Smooth muscle cell of the brain vasculature (primary cell): ENCODE results near the gene TAS2R46.
"Not testable (repeated sequence)": the region's sequence is repeated elsewhere in the genome, so short reads cannot be mapped to it uniquely, and the experiment has no call there.

ENCODE experiments used
- DNase-seq: peaks from one replicate; pipeline ENCODE4 v3.0.0-alpha.2; 2012; ENCODE audit warnings: low read depth, low spot score

Gene TAS2R46, protein sequence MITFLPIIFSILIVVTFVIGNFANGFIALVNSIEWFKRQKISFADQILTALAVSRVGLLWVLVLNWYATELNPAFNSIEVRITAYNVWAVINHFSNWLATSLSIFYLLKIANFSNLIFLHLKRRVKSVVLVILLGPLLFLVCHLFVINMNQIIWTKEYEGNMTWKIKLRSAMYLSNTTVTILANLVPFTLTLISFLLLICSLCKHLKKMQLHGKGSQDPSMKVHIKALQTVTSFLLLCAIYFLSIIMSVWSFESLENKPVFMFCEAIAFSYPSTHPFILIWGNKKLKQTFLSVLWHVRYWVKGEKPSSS

DNA sequence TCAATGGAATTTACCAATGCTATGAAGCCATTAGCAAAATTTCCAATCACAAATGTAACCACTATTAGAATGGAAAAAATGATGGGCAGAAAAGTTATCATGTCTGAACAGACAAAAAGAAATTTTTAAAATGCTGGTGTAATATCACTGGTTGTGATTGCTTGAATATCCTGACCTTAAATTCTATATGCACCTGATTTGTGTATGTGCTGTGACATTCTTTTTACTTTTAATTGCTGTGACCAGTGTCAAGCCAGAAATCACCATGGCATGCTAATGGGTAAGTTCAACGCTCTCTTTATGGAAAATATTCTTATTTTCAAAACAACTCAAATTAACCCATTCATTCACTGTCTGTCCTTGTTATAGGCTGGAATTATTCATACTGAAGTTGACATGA, at the start of gene TAS2R46:
Gene TAS2R46, minus strand, starts transcription at position 101 of the 400 bp plus-strand sequence. Its CDS starts 0 bp downstream, at position 101.
- DNase-seq, result not testable (repeated sequence)

DNA sequence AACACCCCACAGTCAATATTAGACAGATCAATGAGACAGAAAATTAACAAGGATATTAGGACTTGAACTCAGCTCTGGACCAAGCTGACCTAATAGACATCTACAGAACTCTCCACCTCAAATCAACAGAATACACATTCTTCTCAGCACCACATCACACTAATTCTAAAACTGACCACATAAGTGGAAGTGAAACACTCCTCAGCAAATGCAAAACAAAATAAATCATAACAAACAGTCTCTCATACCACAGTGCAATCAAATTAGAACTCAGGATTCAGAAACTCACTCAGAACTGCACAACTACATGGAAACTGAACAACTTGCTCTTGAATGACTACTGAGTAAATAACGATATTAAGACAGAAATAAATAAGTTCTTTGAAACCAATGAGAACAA, 49.1 kb upstream of the TAS2R46 start:
- not testable (repeated sequence) for DNase-seq

DNA sequence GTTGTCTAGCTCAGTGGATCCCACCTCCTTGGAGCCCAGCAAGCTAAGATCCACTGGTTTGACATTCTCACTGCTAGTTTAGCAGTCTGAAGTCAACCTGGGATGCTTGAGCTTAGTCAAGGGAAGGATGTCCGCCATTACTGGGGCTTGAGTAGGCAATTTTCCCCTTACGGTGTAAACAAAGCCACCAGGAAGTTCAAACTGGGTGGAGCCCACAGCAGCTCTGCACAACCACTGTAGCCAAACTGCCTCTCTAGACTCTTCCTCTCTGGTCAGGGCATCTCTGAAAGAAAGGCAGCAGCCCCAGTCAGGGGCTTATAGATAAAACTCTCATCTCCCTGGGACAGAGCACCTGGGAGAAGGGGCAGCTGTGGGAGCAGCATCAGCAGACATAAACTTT, 46.8 kb upstream of the TAS2R46 start:
- no peak for DNase-seq

DNA sequence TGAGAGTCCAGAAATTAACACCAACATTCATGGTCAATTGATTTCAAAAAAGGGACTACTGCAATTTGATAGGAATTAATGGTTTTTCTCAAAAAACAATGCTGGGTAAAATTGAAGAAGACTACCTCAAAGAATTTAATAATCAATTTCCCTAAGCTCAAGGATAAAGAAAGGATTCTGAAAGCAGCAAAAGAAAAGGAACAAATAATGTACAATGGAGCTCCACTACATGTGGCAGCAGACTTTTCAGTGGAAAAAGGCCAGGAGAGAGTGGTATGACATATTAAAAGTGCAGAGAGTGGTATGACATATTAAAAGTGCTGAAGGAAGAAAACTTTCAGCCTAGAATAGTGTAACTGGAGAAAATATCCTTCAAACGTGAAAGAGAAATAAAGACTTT, 45.6 kb upstream of the TAS2R46 start:
- DNase-seq, result no peak

DNA sequence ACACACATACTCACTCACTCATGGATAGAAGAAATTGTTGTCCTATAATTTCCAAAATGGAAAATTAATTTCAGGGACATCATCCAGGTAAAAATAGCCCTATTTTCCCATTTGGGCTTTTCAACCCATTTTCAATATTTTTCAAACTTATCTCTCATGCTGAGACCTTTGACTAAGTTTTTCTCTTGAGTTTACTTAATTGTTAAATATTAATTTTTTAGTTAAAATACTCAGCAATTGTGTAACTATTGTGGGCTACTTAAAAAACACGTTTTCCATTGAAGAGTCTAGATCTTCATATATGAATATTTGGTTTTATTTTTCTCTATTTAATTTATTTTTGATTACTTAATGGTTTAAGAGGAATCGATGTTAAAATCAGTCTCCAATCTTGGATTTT, 44.2 kb upstream of the TAS2R46 start:
- DNase-seq, result no peak

DNA sequence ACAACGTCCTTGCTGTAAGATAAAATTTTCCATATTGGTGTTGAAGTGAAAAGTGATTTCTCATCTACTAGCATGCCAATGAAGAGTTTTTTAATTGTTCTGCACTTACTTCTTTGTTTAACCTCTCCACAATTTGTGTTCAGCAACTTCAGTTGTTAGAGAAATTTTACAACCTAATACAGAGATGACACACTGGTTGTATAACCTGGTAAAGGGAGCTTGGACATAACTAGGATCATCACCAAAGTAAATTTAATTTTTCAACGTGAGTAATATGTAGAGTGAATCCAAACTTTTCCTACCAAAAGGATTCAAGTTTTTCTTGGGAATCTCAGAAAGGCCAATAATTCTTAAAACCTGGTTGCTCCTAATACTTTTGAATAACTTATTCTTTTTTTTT, 43.5 kb upstream of the TAS2R46 start:
- no peak for DNase-seq

DNA sequence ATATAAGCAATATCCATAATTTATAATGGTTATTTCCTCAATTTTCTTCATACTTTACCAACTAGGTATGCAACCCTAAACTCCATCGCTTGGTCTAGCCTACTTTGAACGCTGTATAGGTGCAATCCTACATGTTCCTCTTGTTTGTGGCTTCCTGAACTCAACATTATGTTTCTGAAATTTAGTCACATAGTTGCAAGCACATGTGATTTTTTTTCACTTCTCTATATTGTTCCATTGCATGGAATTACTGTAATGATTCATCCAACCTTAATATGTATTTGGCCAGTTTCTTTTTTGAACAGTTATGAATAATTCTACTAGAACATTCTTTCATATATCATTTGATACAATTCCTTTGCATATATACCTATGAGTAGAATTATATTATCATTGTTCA, 32.8 kb upstream of the TAS2R46 start:
- not testable (repeated sequence) for DNase-seq

DNA sequence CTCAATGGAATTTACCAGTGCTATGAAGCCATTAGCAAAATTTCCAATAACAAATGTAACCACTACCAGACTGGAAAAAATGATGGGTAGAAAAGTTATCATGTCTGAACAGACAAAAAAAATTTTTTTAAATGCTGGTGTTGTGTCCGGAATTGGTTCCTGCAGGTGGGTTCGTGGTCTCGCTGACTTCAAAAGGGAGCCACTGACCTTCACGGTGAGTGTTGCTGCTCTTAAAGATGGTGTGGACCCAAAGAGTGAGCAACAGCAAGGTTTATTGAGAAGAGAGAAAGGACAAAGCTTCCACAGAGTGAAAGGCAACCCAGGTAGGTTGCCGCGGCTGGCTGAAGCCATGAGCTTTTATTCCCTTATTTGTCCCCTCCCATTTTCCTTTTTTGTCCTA, 30.0 kb upstream of the TAS2R46 start, which contains the start of gene TAS2R43:
Gene TAS2R43, minus strand, starts transcription at position 186 of the 400 bp plus-strand sequence. Its CDS starts 84 bp downstream, at position 102.
- no peak for DNase-seq

DNA sequence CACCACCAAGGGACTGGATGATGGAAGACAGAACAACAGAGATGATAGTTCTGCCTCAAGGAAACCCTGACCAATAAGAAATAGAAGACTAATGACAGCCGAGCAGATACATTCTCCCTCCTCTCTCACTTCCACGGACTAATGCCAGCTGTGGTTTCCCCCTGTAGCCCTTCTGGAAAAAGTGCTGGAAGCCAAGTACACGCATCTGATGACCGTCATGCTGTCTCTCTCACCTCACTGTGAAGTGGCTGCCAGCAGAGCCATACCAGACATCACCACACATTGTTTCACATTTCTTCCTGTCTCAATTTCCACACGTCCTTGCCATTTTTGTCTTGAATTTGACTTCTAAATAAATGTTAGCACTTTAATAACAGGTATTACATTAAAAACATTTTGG, 27.2 kb upstream of the TAS2R46 start:
- DNase-seq, result no peak

DNA sequence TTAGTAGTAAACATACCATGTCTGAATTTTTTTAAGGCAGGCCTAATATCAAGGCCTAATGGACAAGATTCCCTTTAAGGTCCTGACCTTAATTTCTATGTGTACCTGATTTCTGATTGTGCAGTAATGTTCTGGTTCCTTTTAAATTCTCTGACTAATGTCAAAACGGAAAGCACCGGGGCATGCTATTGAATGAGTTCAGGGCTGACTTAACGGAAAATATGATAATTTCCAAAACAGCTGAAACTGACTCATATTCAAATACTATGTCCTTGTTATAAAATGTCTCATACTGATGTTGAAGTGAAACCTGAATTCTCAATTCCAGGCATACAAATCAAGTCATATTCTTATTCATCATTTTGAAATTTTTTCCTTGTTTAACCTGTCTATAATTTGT, 23.3 kb upstream of the TAS2R46 start:
- no peak for DNase-seq

DNA sequence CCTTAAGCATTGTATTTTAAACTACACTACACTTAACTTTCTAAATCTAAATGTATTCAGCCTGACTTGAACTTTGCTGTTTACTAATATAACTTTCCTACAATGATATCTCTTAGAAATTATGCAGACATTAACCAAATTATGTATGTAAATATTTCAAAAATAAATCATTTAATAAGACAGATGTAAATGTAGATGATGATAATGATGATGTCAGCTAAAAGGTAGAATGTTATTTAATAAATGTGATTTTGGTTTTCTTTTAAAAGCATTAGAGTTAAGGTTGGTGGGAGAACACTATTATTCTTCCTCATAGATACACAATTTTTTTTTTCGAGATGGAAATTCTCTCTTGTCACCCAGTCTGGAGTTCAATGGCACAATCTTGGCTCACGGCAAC, 19.9 kb upstream of the TAS2R46 start:
- no peak for DNase-seq

DNA sequence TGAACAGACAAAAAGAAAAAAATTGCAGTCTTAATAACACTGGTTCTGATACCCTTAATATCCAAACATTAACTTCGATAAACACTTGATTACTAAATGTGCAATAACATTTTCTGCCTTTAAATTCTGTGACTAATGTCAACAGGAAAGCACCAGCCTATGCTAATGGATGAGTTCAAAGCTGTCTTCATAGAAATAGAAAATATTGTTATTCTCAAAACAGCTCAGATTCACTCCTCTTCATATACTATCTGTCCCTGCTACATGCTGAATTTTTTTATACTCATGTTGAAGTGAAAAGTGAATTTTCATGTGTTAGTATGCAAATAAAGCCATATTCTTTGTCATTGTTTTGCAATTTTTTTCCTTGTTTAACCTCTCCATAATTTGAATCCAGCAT, 16.2 kb upstream of the TAS2R46 start:
- DNase-seq, result no peak

DNA sequence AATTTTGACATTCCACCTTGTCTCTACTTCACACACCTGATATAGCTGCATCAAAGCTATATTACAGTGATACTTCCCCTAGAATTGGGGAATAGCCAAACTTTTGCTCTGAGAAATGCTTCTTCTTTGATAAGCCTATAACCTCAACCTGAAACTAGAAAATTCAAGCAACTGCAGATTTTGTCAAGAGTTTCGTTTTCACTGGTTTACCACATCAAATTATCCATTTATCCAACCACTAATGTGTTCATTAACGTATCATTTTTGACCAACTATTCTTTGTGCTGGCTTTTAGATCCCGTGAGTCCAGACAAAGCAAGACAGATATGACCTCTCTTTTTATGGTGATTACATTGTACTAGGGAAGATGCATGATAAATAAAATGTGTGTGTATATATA, 13.5 kb upstream of the TAS2R46 start:
- DNase-seq, result no peak

DNA sequence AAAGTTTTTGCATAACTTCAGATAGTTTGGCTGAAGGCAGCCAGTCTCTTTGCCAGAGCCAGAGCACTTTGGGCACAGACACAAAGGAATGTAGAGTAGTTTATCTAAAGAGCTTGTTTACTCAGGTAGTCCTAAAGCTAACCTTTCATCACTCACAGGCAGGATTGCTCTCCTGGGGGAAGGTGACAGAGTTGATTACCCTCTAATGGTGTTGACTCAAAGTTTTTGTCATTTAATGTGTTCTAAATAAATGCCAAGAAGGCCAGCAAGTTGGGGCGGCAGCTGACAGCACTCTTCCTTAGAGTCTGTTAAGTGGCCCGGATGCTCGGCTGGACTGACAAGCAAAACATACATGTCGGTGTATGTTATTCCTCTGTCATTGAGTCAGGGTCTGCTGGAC, 9.3 kb upstream of the TAS2R46 start:
- no peak for DNase-seq

DNA sequence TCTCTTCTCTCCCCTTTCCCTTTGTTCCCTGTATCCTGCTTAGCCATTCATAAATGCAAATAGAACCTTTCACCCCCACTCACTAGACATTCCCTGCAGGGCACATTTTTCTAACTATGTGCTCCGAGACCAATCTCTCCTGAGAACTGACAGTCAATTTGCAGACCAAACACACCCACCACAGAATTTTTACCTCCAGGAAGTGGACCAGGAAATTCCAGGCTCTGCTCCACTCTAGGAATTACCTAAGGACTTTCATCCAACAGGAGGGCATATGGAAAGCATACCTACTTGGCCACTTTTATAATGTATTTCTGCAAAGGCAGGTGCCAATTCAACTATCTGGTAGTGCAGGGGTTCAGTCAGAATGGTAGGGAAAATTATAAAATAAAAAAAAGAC, 8.9 kb upstream of the TAS2R46 start:
- no peak for DNase-seq

DNA sequence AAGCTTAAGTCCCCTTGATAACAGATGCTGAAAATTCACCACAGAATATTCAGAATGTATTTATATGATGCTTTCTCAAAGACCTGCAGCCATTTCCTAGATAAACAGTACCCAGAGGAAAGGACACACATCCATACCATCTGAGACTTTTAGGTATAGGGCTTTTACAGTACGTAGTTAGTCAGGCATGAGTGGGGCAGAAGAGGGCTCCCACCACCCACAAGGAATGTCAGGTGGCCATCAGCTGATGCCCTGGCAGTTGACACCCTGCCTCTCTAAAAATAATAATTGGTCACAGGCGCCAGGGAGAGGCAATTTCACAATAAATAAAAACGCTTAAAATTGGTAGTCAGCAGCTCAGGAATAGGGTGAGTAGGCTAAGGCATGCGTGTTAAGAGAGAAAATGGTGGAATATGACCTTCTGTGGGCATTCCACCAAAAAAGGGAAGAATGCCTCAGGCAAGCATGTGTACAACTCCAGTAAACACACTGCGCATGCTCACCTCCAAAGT, 7.8 kb upstream of the TAS2R46 start:
- DNase-seq, result no peak

DNA sequence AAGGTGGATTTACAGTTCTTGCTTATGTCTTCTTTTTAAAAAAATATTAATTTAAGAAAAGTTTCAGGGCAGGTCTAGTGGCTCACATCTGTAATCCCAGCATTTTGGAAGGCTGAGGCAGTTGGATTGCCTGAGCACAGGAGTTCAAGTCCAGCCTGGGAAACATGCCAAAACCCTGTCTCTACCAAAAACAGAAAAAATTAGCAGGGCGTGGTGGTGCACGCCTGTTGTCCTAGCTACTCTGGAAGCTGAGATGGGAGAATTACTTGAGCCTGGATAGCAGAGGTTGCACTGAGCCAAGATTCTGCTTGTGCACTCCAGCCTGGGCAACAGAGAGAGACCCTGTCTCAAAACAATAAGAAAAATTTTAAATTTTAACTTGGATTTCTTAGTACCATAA, 5.4 kb upstream of the TAS2R46 start:
- DNase-seq, result no peak

DNA sequence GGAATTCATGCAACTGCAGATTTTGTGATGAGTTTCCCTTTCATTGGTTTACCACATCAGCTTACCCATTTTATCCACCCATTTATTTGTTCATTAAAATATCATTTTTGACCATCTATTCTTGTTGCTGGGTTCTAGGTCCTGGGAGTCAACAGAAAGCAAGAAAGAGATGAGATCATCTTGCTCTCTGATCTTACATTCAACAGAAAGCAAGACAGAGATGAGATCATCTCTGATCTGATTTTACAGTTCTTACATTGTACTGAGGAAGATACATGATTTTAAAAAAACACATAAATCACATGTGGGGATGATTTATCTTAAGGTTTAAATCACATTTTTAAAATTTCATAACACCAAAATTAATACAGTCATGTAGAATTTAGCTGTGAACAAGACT, 2.3 kb downstream of the TAS2R46 start:
- DNase-seq, result no peak

DNA sequence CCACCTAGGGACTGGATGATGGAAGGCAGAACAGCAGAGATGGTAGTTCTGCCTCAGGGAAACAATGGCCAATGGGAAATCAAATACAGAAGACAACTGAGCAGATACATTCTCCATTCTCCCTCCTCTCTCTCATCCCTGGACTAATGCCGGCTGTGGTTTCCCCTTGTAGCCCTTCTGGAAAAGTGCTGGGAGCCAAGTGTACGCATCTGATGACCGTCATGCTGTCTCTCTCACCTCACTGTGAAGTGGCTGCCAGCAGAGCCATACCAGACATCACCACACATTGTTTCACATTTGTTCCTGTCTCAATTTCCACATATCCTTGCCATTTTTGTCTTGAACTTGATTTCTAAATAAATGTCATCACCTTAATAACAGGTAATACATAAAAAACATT, 3.1 kb downstream of the TAS2R46 start:
- DNase-seq, result no peak

DNA sequence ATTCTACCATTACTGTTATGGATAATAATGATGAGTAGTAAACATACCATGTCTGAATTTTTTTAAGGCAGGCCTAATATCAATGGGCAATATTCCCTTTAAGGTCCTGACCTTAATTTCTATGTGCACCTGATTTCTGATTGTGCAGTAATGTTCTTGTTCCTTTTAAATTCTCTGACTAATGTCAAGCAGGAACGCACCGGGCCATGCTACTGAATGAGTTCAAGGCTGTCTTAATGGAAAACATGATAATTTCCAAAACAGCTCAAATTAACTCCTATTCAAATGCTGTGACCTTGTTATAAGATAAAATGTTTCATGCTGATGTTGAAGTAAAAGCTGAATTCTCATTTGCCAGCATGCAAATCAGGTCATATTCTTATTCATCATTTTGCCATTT, 6.8 kb downstream of the TAS2R46 start:
- no peak for DNase-seq

DNA sequence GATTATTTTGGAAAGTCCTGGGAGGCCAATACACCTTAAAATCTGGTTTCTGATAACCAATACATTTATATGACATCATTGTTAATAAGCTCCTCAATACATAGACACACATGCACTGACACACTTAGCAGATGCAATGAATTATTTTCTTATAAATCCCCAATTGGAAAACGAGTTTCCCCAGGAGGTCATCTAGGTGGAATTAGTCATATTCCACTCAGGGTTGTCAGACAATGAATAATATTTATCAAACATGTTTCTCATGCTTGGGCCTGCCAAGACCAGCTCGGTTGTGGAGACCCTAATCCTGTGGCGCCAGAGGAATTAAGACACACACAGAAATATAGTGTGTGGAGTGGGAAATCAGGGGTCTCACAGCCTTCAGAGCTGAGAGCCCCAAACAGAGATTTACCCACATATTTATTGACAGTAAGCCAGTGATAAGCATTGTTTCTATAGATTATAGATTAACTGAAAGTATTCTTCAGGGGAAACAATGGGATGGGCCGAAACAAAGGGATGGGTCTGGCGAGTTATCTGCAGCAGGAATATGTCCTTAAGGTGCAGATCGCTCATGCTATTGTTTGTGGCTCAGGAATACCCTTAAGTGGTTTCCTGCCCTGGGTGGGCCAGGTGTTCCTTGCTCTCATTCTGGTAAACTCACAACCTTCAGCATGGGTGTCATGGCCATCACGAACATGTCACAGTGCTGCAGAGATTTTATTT, 12.1 kb downstream of the TAS2R46 start:
- not testable (repeated sequence) for DNase-seq

DNA sequence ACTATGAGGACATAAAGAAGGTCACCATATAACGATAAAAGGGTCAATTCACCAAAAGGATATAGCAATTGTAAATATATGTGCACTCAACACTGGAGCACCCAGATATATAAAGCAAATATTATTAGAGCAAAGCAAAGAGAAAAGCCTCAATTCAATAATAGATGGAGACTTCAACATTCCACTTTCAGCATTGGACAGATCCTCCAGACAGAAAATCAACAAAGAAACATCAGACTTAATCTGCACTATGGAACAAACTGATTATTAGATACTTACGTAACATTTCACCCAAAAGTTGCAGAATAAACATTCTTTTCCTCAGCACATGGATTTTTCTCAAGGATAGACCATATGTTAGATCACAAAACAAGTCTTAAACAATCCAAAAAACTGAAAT, 20.7 kb downstream of the TAS2R46 start:
- not testable (repeated sequence) for DNase-seq

DNA sequence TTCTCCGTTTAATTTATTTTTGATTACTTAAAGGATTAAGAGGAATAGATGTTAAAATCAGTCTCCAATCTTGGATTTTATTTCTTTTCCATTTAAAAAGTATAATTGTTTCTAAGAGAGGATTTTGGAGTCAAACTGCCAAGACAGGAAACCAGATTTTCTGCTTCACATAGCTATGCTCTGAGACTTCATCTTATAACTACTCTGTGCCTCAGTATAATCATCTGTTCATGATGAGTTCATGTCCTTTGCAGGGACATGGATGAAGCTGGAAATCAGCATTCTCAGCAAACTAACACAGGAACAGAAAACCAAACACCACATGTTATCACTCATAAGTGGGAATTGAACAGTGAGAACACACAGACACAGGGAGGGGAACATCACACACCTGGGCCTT, 21.9 kb downstream of the TAS2R46 start:
- no peak for DNase-seq
